Measurements from ENCODE around the gene GP1BA.
"Not testable (repeated sequence)": the region's sequence is repeated elsewhere in the genome, so short reads cannot be mapped to it uniquely, and the experiment has no call there.

GP1BA gene

GRCh38 chr17:4901648-4902344, 30.3 kb upstream of the GP1BA start:
- no peak for DNase-seq

- no peak for DNase-seq
These were observed 29.5 kb upstream of the GP1BA start for GRCh38 chr17:4902540-4902939.

DNA sequence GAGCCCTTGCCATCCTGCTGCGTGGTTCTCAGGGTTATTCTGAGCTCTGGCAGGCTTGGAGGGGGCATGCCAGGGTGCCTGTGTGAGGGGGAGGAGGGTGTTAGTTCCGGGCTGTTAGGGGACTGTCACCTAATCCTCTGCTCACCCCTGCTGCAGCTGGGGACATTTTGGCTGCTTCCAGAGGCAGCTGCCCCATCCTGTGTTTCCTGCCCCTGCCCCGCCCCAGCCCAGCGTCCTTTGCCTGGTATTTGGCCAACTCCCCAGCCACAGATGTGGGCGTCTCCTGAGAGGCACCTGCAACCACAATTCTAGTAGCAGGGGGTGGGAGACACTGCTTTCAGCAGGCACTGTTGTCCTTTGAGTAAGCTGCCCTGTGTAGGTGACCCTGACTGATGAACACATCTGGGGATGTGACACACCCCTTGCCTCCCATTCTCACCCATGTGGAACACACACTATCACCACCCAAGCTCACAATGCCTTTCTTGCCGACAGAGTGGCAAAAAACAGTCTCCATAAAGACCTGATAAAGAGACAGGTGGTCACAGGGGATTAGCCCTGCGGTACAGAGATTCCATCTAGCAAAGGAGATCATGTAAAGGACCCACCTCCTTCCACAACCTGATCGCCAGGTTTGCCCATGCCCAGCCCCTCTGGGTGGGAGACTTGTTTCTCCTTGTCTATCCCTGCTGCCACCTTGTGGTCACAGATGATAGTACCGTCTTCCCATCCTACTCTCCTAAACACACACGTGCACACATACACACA, 28.8 kb upstream of the GP1BA start, which contains the start of gene CHRNE:
Gene CHRNE, minus strand, starts transcription at position 48 of the 768 bp plus-strand sequence. Its CDS starts 35 bp downstream, at position 13.
- DNase-seq = peak; percentile 10

DNA sequence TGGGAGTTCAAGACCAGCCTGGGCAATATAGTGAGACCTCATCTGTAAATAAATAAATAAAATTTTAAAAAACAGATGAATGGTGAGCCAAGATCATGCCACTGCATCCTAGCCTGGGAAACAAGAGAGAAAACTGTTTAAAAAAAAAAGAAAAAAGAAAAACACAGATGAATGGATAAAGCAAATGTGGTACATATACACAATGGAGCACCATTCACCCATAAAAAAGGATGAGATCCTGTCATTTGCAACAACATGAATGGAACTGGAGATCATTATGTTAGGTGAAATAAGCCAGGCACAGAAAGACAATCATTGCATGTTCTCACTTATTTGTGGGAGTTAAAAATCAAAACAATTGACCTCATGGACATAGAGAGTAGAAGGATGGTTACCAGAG, 25.4 kb upstream of the GP1BA start:
- not testable (repeated sequence) for DNase-seq

DNA sequence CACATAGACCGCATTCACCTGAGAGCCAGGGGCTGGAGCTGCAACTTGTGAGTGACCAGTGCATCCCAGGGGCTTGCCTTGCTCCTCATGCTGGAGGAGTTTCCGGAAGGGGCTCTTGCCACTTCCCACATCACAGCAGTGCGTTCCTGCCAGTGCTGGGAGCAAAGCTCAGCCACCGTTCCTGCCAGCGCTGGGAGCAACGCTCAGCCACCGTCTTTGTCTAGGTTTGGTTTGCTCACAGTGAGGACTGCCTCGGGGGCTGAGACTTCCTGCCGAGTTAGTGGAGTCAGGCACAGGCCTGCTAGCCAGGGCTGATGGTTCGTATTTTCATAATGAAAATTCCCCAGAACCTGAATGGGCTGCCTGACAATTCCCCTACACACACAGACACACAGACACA, 23.8 kb upstream of the GP1BA start:
- no peak for DNase-seq

DNA sequence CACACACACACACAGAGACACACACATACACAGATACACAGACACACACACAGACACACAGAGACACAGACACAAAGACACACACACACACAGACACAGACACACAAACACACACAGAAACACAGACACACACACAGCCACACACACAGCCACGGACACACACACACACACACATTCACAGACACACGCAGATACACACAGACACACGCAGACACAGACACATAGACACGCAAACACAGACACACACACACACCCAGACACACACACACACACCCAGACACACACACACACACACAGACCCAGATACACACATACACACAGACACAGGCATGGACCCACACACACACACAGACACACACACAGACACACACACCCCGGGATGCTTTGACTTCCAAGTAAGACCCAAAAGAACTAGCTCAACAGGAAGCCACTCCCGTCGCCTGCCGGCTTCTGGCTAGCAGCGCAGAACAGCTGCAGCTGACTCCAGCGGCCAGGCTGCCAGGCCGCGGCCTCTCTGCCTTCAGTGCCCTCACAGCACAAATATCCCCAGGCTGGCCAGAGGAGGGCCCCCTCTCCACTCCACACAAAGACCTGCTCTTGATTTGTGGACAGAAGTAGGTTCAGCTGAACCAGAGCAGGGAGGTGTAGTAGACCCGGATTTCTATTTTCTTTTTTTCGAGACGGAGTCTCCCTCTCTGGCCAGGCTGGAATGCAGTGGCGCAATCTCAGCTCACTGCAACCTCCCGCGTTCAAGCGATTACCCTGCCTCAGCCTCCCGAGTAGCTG, 23.2 kb upstream of the GP1BA start:
- DNase-seq = no peak

DNA sequence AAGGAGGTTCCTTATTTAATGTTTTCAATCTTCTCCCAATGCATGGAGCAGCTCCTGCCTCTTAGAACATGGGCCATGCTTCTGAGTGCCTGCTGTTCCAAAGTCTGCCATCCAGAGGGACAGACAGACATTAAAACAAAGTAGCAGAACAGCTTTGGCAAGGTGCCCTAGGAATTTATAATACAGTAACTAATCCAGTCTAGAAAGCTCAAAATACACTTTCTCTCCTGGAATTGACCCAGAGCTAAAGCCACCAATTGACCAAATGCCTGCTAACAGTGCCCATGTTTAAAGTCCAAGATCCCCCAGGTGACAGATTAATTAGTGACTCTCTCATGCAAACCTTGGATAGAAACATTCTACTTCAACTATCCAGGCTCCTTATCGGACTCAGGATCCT, 18.1 kb upstream of the GP1BA start:
- DNase-seq = no peak

DNA sequence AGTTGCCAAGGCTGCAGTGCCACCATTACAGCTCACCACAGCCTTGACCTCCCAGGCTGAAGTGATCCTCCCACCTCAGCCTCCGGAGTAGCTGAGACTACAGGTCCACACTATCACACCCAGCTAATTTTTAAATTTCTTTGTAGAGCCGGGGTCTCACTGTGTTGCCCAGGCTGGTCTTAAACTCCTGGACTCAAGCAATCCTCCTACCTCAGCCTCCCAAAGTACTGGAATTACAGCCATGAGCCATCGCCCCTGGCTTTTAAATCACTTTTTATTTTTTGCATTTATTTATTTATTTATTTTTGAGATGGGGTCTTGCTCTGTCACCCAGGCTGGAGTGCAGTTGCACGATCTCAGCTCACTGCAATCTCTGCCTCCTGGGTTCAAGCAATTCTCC, 17.5 kb upstream of the GP1BA start:
- DNase-seq = not testable (repeated sequence)

GRCh38 chr17:4919511-4920047, 12.5 kb upstream of the GP1BA start:
- no peak for DNase-seq

- no peak for DNase-seq
These were observed 11.6 kb upstream of the GP1BA start for GRCh38 chr17:4920351-4921048.

DNA sequence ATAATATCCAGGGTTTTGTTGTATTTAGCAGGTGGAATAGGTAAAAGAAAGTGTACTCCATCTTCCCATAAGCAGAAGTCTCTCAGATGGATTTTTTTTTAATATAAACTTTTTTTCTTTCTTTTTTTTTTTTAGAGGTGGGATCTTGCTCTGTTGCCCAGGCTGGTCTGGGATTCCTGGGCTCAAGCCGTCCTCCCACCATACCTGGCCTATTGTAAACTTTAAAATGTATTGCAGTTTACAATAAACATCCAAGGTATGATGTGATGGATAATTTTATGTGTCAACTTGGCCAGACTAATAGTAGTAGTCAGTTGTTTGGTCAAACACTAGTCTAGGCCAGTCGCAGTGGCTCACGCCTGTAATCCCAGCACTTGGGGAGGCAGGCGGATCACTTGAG, 10.8 kb upstream of the GP1BA start:
- DNase-seq = no peak

DNA sequence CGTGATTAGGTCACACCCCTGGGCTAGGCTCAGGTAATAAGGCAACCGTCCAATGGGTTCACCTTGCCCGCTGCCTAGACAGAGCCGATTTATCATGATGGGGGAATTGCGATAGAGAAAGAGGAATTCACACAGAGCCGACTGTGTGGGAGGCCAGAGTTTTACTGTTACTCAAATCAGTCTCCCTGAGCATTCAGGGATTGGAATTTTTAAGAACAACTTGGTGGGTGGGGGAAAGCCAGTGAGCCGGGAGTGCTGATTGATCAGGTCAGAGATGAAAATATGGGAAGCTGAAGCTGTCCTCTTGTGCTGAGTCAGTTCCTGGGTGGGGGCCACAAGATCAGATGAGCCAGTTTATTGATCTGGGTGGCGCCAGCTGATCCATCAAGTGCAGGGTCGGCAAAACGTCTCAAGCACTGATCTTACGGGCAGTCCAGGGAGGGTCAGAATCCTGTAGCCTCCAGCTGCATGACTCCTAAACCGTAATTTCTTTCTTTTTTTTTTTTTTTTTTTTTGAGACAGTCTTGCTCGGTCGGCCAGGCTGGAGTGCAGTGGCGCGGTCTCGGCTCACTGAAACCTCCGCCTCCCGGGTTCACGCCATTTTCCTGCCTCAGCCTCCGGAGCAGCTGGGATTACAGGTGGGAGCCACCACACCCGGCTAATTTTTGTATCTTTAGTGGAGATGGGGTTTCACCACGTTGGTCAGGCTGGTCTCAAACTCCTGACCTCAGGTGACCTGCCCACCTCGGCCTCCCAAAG, 5.3 kb upstream of the GP1BA start:
- DNase-seq = not testable (repeated sequence)

GRCh38 chr17:4928881-4929280, 3.2 kb upstream of the GP1BA start:
- no peak for DNase-seq

GRCh38 chr17:4932756-4933155, 679 bp downstream of the GP1BA start:
- DNase-seq = no peak

DNA sequence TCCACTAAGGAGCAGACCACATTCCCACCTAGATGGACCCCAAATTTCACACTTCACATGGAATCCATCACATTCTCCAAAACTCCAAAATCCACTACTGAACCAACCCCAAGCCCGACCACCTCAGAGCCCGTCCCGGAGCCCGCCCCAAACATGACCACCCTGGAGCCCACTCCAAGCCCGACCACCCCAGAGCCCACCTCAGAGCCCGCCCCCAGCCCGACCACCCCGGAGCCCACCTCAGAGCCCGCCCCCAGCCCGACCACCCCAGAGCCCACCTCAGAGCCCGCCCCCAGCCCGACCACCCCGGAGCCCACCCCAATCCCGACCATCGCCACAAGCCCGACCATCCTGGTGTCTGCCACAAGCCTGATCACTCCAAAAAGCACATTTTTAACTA, 1.6 kb downstream of the GP1BA start:
- no peak for DNase-seq

DNA sequence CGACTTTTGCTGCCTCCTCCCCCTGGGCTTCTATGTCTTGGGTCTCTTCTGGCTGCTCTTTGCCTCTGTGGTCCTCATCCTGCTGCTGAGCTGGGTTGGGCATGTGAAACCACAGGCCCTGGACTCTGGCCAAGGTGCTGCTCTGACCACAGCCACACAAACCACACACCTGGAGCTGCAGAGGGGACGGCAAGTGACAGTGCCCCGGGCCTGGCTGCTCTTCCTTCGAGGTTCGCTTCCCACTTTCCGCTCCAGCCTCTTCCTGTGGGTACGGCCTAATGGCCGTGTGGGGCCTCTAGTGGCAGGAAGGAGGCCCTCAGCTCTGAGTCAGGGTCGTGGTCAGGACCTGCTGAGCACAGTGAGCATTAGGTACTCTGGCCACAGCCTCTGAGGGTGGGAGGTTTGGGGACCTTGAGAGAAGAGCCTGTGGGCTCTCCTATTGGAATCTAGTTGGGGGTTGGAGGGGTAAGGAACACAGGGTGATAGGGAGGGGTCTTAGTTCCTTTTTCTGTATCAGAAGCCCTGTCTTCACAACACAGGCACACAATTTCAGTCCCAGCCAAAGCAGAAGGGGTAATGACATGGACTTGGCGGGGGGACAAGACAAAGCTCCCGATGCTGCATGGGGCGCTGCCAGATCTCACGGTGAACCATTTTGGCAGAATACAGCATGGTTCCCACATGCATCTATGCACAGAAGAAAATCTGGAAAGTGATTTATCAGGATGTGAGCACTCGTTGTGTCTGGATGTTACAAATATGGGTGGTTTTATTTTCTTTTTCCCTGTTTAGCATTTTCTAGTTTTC, 2.3 kb downstream of the GP1BA start:
- DNase-seq = no peak

DNA sequence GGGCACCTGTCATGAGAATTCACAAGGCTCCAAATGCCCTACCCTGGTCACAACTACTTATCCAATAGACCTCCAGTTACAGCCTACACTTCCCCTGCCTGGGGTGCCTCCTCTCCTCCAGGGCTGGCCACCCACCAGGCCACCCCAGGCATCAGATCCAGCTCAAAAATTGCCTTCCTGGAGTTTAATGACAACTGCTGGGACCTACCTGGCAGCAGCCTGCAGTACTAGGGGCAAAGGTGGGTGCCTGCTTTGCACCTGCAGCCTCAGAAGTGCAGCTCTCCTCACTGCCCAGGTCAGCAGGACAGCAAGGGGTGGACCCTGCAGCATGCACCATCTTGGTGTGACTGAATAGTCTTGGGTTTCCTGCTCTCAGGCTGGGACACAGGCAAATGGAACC, 3.6 kb downstream of the GP1BA start:
- DNase-seq = no peak

DNA sequence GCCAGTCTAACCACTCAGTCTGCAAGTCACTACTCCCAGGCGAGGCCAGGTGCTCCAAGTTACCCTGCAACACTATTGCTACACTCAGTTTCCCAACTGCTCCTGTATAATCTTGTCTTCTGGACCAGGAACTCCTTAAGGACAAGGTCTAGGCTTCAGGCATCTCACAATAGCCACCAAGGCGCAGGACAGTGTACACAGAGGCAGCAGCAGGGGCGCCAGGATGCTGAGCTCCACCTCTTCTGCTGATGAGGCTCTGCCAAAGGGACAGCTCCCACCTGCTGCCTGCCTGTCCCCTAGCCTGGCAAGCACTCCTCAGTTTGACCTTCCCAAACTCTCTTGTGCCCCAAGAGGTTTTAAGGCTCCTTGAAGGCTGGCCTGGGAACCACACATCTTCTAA, 4.4 kb downstream of the GP1BA start:
- no peak for DNase-seq

DNA sequence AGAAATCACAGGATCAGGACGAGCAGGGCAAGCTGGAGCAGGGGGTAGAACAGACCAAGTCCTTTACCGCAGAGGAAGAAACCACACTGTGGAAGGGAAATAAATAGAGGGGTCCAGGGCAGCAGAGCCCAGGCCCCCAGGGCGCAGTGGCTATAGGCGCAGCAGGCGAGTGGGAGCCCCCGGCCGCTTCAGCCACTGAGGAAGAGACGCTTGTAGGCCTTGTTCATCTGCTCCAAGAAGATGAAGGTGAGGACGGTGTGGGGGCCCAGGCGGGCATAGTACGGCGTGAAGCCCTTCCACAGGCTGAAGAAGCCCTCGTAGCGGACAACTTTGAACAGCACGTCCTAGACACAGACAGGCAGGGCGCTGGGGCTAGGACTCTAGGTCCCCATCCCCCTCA, 5.5 kb downstream of the GP1BA start:
- no peak for DNase-seq

DNA sequence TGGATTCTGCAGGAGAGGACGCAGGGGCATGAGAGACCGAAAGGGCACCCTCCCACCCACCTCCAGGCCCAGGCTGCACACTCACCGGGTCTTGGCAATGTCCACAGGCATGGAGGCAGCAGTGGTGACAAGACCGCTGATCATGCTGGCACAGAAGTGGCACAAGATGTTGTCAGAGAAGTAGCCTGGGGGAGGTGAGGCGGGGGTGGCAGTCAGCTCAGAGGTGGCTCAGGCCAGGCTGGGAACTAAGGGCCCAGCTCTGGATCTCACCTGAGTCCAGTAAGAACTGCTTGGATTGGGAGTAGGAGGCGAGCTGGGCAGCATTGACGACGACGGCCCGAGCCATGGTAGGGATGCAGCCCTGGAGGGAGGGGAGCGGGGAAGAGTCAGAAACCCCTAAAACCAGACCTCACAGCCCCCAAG, 6.0 kb downstream of the GP1BA start:
- DNase-seq = no peak
